Caco-2 (cell line): ENCODE data around the gene PPA1. TPM values are rescaled to one million over a fixed set of nuclear protein-coding genes. Genes with fewer than 3 reads are reported as not detected.
"Not testable (repeated sequence)": the region's sequence is repeated elsewhere in the genome, so short reads cannot be mapped to it uniquely, and the experiment has no call there.

ENCODE experiments used
- BruUV-seq: library from RNA; stranded (reverse); fragments of 400-500 nt; replicated peaks from 2 replicates; lab custom pipeline; 2021; lab: Mats Ljungman, UMichigan
- CTCF ChIA-PET: fragments of 300-600 bp; sonication (Branson Sonifier 250); formaldehyde crosslinking; loops from one replicate; lab custom pipeline; 2022; ENCODE audit warnings: antibody characterized with exemption; lab: Charles Lee
- POLR2A ChIA-PET: fragments of 300-600 bp; sonication (Branson Sonifier 250); formaldehyde crosslinking; loops from one replicate; lab custom pipeline; 2022; ENCODE audit warnings: antibody characterized with exemption; lab: Charles Lee
- DNase-seq, 2 experiments: peaks; one replicate each; pipeline versions ENCODE4 v3.0.0 to v3.0.0-alpha.2; 2020 to 2022
- H3K27me3 ChIP-seq: replicated peaks from 2 replicates; pipeline ENCODE4 v1.6.0; 2011; ENCODE audit warnings: low read length; ENCODE audit not compliant: control insufficient read depth, insufficient read depth
- H3K36me3 ChIP-seq: 2 replicates; pipeline ENCODE4 v1.5.1; 2011; ENCODE audit warnings: low read length; ENCODE audit not compliant: control insufficient read depth, insufficient read depth
- H3K4me1 ChIP-seq: fragments of 250-450 bp; sonication (Bioruptor Pico); 2 replicates; pipeline ENCODE4 v1.5.1; 2020; ENCODE audit warnings: mild to moderate bottlenecking
- H3K4me3 ChIP-seq: 2 replicates; pipeline ENCODE4 v1.5.1; 2011; ENCODE audit warnings: low read depth, mild to moderate bottlenecking, control low read depth, low read length
- H3K9me3 ChIP-seq: fragments of 250-450 bp; sonication (Bioruptor Pico); 2 replicates; pipeline ENCODE4 v1.5.1; 2020; ENCODE audit warnings: mild to moderate bottlenecking, moderate library complexity
- H3K27ac Mint-ChIP-seq: one replicate; pipeline ENCODE4 v1.8.0; 2022; ENCODE audit warnings: mixed read lengths; ENCODE audit not compliant: unreplicated experiment
- H3K27me3 Mint-ChIP-seq: one replicate; pipeline ENCODE4 v1.8.0; 2022; ENCODE audit warnings: mixed read lengths; ENCODE audit not compliant: insufficient read depth, unreplicated experiment
- H3K36me3 Mint-ChIP-seq: one replicate; pipeline ENCODE4 v1.8.0; 2022; ENCODE audit warnings: mild to moderate bottlenecking, mixed read lengths; ENCODE audit not compliant: insufficient read depth, unreplicated experiment
- H3K4me1 Mint-ChIP-seq: one replicate; pipeline ENCODE4 v1.8.0; 2022; ENCODE audit warnings: low read depth, mixed read lengths; ENCODE audit not compliant: unreplicated experiment
- H3K4me3 Mint-ChIP-seq: one replicate; pipeline ENCODE4 v1.8.0; 2022; ENCODE audit warnings: mild to moderate bottlenecking, moderate library complexity, mixed read lengths; ENCODE audit not compliant: unreplicated experiment
- H3K9me3 Mint-ChIP-seq: one replicate; pipeline ENCODE4 v1.8.0; 2022; ENCODE audit warnings: mixed read lengths; ENCODE audit not compliant: unreplicated experiment
- CTCF ChIP-seq, 2 experiments: fragments of 200-600 bp in 1 of 2; IDR thresholded peaks; 1 replicate in 1 of 2; 2 replicates in 1 of 2; pipeline versions ENCODE4 v1.5.1 to v1.8.0; 2011 to 2022; ENCODE audit warnings: antibody characterized with exemption in 1 of 2, control low read depth in 1 of 2, inconsistent platforms in 1 of 2, low read depth in 1 of 2, low read length in 1 of 2, mild to moderate bottlenecking in 1 of 2, moderate library complexity in 1 of 2; ENCODE audit not compliant: insufficient read depth in 1 of 2, severe bottlenecking in 1 of 2, unreplicated experiment in 1 of 2
- intact Hi-C: fragments of 100-400 bp; cut with micrococcal nuclease; formaldehyde crosslinking; loops from one replicate; pipeline ENCODE4 v1.10.0; 2022; ENCODE audit not compliant: unreplicated experiment
- total RNA-seq: library from RNA; stranded (reverse); gene quantifications from 2 replicates; pipeline ENCODE4 v1.2.3, GENCODE V29; 2022

PPA1 gene
- total RNA-seq, 1 experiment from 2014 or later, result 350 TPM

DNA sequence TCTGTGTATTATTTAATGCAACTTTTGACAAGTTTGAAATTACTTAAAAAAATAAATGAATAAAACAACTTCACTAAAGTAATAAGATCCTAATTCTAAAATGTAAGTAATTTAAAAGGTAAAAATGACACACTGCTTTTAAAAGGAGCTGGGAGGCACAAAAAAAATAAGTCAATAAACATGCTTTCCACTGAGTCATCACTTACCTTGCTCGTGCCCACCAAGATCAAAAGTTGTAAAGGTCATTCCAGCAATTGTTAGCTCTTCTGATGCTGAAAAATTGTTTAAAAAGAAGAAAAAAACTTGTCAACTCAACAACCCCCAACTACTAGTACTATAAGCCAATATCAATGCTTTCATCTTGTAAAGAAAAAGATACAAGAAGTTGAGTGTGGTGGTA, 72.4 kb downstream of the PPA1 start:
- intact Hi-C loops, result no loop called here
- no peak overlapping the region for H3K4me3 ChIP-seq
- POLR2A ChIA-PET, result interaction anchor here (1.2 to 1.8 kb wide), 2 partner anchors 10 to 14 kb away, joined by 4 to 10 read pairs; partner anchors contain the start of genes SAR1A and TYSND1
- TF ChIP-seq CTCF (IDR thresholded peaks at IDR 0.05; ENCODE audit: insufficient read depth in 1 of 2, low read depth in 1 of 2, low read length in 1 of 2, severe bottlenecking in 1 of 2, unreplicated experiment in 1 of 2), result no peak
- no peaks in the 10 kb centered on the region for H3K9me3 Mint-ChIP-seq
- no peaks in the 10 kb centered on the region for H3K9me3 ChIP-seq
- H3K27me3 ChIP-seq, result no peaks in the 10 kb centered on the region
- H3K36me3 Mint-ChIP-seq, result peaks cover 91% of the 10 kb centered on the region
- peaks cover 5% of the 10 kb centered on the region; the same call in 1 of the 2 replicates for H3K36me3 ChIP-seq
- no peak overlapping the region for H3K4me3 Mint-ChIP-seq
- H3K4me1 ChIP-seq, result peaks cover 6% of the 10 kb centered on the region
- CTCF ChIA-PET, result no interaction called here
- peaks cover 35% of the 10 kb centered on the region for H3K4me1 Mint-ChIP-seq
- no peak for DNase-seq
- H3K27ac Mint-ChIP-seq, result no peak overlapping the region
- H3K27me3 Mint-ChIP-seq, result no peaks in the 10 kb centered on the region
- no TSS peak for BruUV-seq

- POLR2A ChIA-PET, BruUV-seq, H3K36me3 ChIP-seq, H3K4me3 Mint-ChIP-seq, H3K9me3 ChIP-seq, intact Hi-C loops, H3K9me3 Mint-ChIP-seq, H3K27me3 ChIP-seq, H3K27ac Mint-ChIP-seq, H3K27me3 Mint-ChIP-seq, H3K4me3 ChIP-seq, DNase-seq: not testable (repeated sequence)
- CTCF ChIA-PET, result interaction anchor here (0.5 to 1.2 kb wide), 2 partner anchors 13 to 1678 kb away, joined by 3 to 5 read pairs; partner anchors contain the start of gene TYSND1
- H3K4me1 Mint-ChIP-seq, result peaks cover 50% of the 10 kb centered on the region
- H3K36me3 Mint-ChIP-seq, result peaks cover 93% of the 10 kb centered on the region
- peaks cover 19% of the 10 kb centered on the region for H3K4me1 ChIP-seq
Observed at GRCh38 chr10:70159366-70159765, 73.9 kb downstream of the PPA1 start.

DNA sequence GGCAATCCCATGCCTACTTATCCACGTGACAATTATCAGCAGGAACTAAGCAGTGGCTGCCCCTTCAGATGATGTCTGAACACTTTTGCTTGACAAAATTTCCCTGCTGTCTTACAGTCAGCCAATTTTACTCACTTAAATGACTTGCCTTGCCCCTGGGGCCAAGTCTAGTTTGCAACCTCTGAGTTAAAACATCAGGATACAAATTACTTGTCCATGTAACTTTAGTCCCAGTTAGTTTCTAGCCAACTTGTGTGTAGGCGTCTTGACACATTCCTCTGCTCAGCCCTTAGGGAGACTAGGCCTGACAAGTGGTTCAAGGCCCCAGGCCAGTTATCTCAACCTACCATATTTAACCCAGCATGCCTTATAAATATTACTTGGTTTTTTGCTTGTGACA, 75.1 kb downstream of the PPA1 start:
- intact Hi-C loops, result no loop called here
- H3K27ac Mint-ChIP-seq, result no peak overlapping the region
- POLR2A ChIA-PET, result no interaction called here

More for the DNA sequence above, 75.1 kb downstream of the PPA1 start:
- Histone ChIP-seq H3K4me3 (no peak overlapping the region), H3K27me3 (no peaks in the 10 kb centered on the region), H3K9me3 (no peaks in the 10 kb centered on the region), H3K4me1 (peaks cover 19% of the 10 kb centered on the region), H3K36me3 (peaks cover 6% of the 10 kb centered on the region; the same call in 1 of the 2 replicates)
- Mint-ChIP-seq H3K36me3 (peaks cover 93% of the 10 kb centered on the region), H3K4me3 (no peak overlapping the region), H3K9me3 (no peaks in the 10 kb centered on the region), H3K4me1 (peaks cover 38% of the 10 kb centered on the region), H3K27me3 (no peaks in the 10 kb centered on the region)
- CTCF ChIA-PET, result interaction anchor here (0.7 to 3.8 kb wide), 2 partner anchors 12 to 62 kb away, joined by 3 to 26 read pairs; partner anchors contain the start of gene TYSND1
- DNase-seq, result no peak
- TF ChIP-seq CTCF (IDR thresholded peaks at IDR 0.05; ENCODE audit: insufficient read depth in 1 of 2, low read depth in 1 of 2, low read length in 1 of 2, severe bottlenecking in 1 of 2, unreplicated experiment in 1 of 2), result no peak
- no TSS peak for BruUV-seq
